Measurements from ENCODE around the gene CCR4. TPM values are rescaled to one million over a fixed set of nuclear protein-coding genes. Genes with fewer than 3 reads are reported as not detected.

CCR4 gene
- total RNA-seq, 3 donors from 2014 or later = 0.32 to 0.66 (median 0.44) TPM

DNA sequence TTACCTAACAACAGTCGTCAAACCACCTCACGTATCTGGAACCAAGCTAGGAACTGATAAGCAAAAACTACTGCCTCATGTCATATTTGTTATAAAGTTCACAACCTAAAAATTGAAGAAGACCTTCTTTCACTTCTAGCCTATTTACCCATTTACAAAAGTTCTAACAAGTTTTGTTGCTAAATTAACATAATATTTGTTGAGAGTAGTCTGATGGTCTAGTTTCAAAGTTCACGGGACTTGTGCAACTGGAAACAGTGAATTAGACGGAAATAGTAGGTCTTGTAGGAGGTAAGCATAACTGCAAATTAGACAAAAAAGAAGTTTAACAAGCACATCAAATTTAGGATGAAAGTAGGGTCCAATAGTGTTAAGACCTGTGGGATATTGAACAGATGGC is 51.9 kb downstream of the CCR4 start:
- no peak for DNase-seq (ENCODE audit: low spot score in 2 of 2)
- Histone ChIP-seq H3K27me3 (no peaks in the 10 kb centered on the region), H3K4me1 (no peaks in the 10 kb centered on the region), H3K9me3 (no peaks in the 10 kb centered on the region), H3K36me3 (no peaks in the 10 kb centered on the region), H3K27ac (no peak overlapping the region), H3K4me3 (no peak overlapping the region)
- TF ChIP-seq CTCF (IDR thresholded peaks at IDR 0.05) (no peak), POLR2A (IDR thresholded peaks at IDR 0.05) (no peak), POLR2AphosphoS5 (IDR thresholded peaks at IDR 0.05) (no peak)
- intact Hi-C loops (cut with DNase I; ENCODE audit: low total_unique reads) = no loop called here

GRCh38 chr3:33004205-33004604 is 52.8 kb downstream of the CCR4 start:
- Histone ChIP-seq H3K27ac (no peak overlapping the region), H3K36me3 (no peaks in the 10 kb centered on the region), H3K4me3 (no peak overlapping the region), H3K4me1 (no peaks in the 10 kb centered on the region), H3K27me3 (no peaks in the 10 kb centered on the region), H3K9me3 (no peaks in the 10 kb centered on the region)
- DNase-seq (ENCODE audit: low spot score in 2 of 2) = no peak
- TF ChIP-seq CTCF (IDR thresholded peaks at IDR 0.05) (no peak), POLR2A (IDR thresholded peaks at IDR 0.05) (no peak), POLR2AphosphoS5 (IDR thresholded peaks at IDR 0.05) (no peak)
- intact Hi-C loops (cut with DNase I; ENCODE audit: low total_unique reads) = no loop called here

GRCh38 chr3:33004961-33005360 is 53.5 kb downstream of the CCR4 start:
- DNase-seq (ENCODE audit: low spot score in 2 of 2) = no peak
- TF ChIP-seq POLR2AphosphoS5 (IDR thresholded peaks at IDR 0.05) (no peak), POLR2A (IDR thresholded peaks at IDR 0.05) (no peak), CTCF (IDR thresholded peaks at IDR 0.05) (no peak)
- Histone ChIP-seq H3K27ac (no peak overlapping the region), H3K4me3 (no peak overlapping the region), H3K9me3 (no peaks in the 10 kb centered on the region), H3K27me3 (no peaks in the 10 kb centered on the region), H3K4me1 (no peaks in the 10 kb centered on the region), H3K36me3 (no peaks in the 10 kb centered on the region)
- intact Hi-C loops (cut with DNase I; ENCODE audit: low total_unique reads) = no loop called here

Other genes starting within 250 kb of the CCR4 start
- under 1 TPM in 2 of 3 donors, not detected in 1; under 0.01 TPM for gene TRIM71, start 133.6 kb upstream of the CCR4 start, total RNA-seq
- gene GLB1, start 145.5 kb downstream of the CCR4 start, total RNA-seq = 10 to 100 TPM; 42.3 to 70.2 (median 51.1) TPM
- gene TMPPE, start 145.5 kb downstream of the CCR4 start, total RNA-seq = 10 to 100 TPM in 1 of 3 donors, 1 to 10 TPM in 2; 6.9 to 10.1 (median 7.2) TPM
- gene CRTAP, start 162.4 kb downstream of the CCR4 start, total RNA-seq = 100 to 1,000 TPM; 158 to 535 (median 180) TPM